HepG2 (cell line): Measurements from ENCODE around the gene AIF1. TPM values are rescaled to one million over a fixed set of nuclear protein-coding genes. Genes with fewer than 3 reads are reported as not detected.

Experiments
- CENPT ChIP-seq: sonication (generic); formaldehyde crosslinking; IDR thresholded peaks from 2 replicates; pipeline ENCODE4 v1.8.0; 2022; ENCODE audit warnings: low read depth, mild to moderate bottlenecking, moderate library complexity, missing genetic modification reagents
- HBP1 ChIP-seq: IDR thresholded peaks from 2 replicates; pipeline ENCODE4 v1.6.1; 2016; ENCODE audit warnings: low read depth, control low read depth
- HMGXB3 ChIP-seq: sonication (generic); formaldehyde crosslinking; IDR thresholded peaks from 2 replicates; pipeline ENCODE4 v1.4.0; 2020; ENCODE audit warnings: missing genetic modification reagents, borderline replicate concordance
- KDM4B ChIP-seq: sonication (generic); formaldehyde crosslinking; IDR thresholded peaks from 2 replicates; pipeline ENCODE4 v1.4.0; 2020; ENCODE audit warnings: missing genetic modification reagents
- MXD1 ChIP-seq: sonication (generic); formaldehyde crosslinking; IDR thresholded peaks from 2 replicates; pipeline ENCODE4 v1.4.0; 2020; ENCODE audit warnings: mild to moderate bottlenecking, missing genetic modification reagents
- NKX3-1 ChIP-seq: sonication (generic); formaldehyde crosslinking; IDR thresholded peaks from 2 replicates; pipeline ENCODE4 v1.5.0; 2020; ENCODE audit warnings: missing genetic modification reagents
- POLR2G ChIP-seq: fragments of 200-400 bp; formaldehyde crosslinking; IDR thresholded peaks from 2 replicates; pipeline ENCODE4 v1.6.1; 2018; ENCODE audit warnings: mild to moderate bottlenecking, low read depth, low read length, moderate library complexity
- RNF2 ChIP-seq: fragments of 450-650 bp; conservative IDR thresholded peaks from 2 replicates; pipeline ENCODE4 v1.6.1; 2016; ENCODE audit warnings: low read depth
- SRSF1 ChIP-seq: fragments of 200-400 bp; formaldehyde crosslinking; optimal IDR thresholded peaks from 2 replicates; pipeline ENCODE3; 2017; ENCODE audit warnings: mild to moderate bottlenecking, low read depth, low read length, moderate library complexity
- TCF7 ChIP-seq: sonication (generic); IDR thresholded peaks from 2 replicates; pipeline ENCODE4 v1.6.1; 2016; ENCODE audit warnings: antibody characterized with exemption, low read depth
- TFE3 ChIP-seq: IDR thresholded peaks from 2 replicates; pipeline ENCODE4 v1.6.1; 2016
- ZNF101 ChIP-seq: sonication (generic); formaldehyde crosslinking; IDR thresholded peaks from 2 replicates; pipeline ENCODE4 v1.4.0; 2020; ENCODE audit warnings: mild to moderate bottlenecking, low read depth, missing genetic modification reagents, borderline replicate concordance
- ZNF263 ChIP-seq: sonication (generic); formaldehyde crosslinking; IDR thresholded peaks from 2 replicates; pipeline ENCODE4 v1.4.0; 2020; ENCODE audit warnings: missing genetic modification reagents
- ZNF276 ChIP-seq: sonication (generic); formaldehyde crosslinking; IDR thresholded peaks from 2 replicates; pipeline ENCODE4 v1.4.0; 2020; ENCODE audit warnings: mild to moderate bottlenecking, low read depth, missing genetic modification reagents
- ZNF354B ChIP-seq: sonication (generic); formaldehyde crosslinking; IDR thresholded peaks from 2 replicates; pipeline ENCODE4 v1.8.0; 2022; ENCODE audit warnings: mild to moderate bottlenecking, missing genetic modification reagents
- ZNF549 ChIP-seq: sonication (generic); formaldehyde crosslinking; IDR thresholded peaks from 2 replicates; pipeline ENCODE4 v1.5.0; 2020; ENCODE audit warnings: missing genetic modification reagents
- ZNF557 ChIP-seq: sonication (generic); formaldehyde crosslinking; IDR thresholded peaks from 2 replicates; pipeline ENCODE4 v1.4.0; 2020; ENCODE audit warnings: missing genetic modification reagents
- ZNF83 ChIP-seq: sonication (generic); formaldehyde crosslinking; IDR thresholded peaks from 2 replicates; pipeline ENCODE4 v1.4.0; 2020; ENCODE audit warnings: missing genetic modification reagents, mild to moderate bottlenecking, borderline replicate concordance
- polyA plus RNA-seq, 8 experiments: library from polyadenylated mRNA; depleted of rRNA in 3 of 8; stranded (reverse) in 7 of 8; unstranded in 1 of 8; fragments of >200 nt; fragmentation: Illumina TruSeq in 4 of 8; extraction: Trizol in 4 of 8; gene quantifications; 2 replicates each; pipeline versions ENCODE4 v1.2.1 to v1.2.3, GENCODE V29; 2011 to 2016; ENCODE audit warnings: low read depth in 4 of 8, missing spikeins in 1 of 8, mixed read lengths in 1 of 8; ENCODE audit not compliant: insufficient read depth in 1 of 8
- total RNA-seq, 5 experiments: library from RNA; depleted of rRNA; stranded (reverse); fragments of >200 nt; fragmentation: Illumina TruSeq; extraction: Trizol; gene quantifications; 2 replicates each; pipeline ENCODE4 v1.2.3, GENCODE V29; 2016; ENCODE audit warnings: low read depth in 1 of 5

Gene AIF1
- total and polyA plus RNA-seq, 2 of the 13 experiments (the other 11 are each of a cell fraction or from before 2014, with no cell fraction given): 1.5 TPM; not detected in 1

GRCh38 chr6:31652925-31653724 lies 38.1 kb downstream of the AIF1 start (continued):
- TF ChIP-seq CENPT (CRISPR knock-in tag) (no peak), TFE3 (CRISPR knock-in tag) (peak; percentile 14; the same call in 1 of the 2 replicates), ZNF276 (CRISPR knock-in tag) (0 out of 2 replicates have a peak, but pooled peaks have one; percentile 52), SRSF1 (no peak), MXD1 (CRISPR knock-in tag) (no peak), TCF7 (0 out of 2 replicates have a peak, but pooled peaks have one; percentile 23), KDM4B (CRISPR knock-in tag) (no peak), HBP1 (CRISPR knock-in tag) (peak; percentile 16; the same call in 1 of the 2 replicates), RNF2 (no peak), ZNF549 (CRISPR knock-in tag) (no peak), NKX3-1 (CRISPR knock-in tag) (peak; percentile 44; the same call in 1 of the 2 replicates), ZNF83 (no peak), POLR2G (peak; percentile 93), ZNF101 (CRISPR knock-in tag) (no peak), HMGXB3 (CRISPR knock-in tag) (0 out of 2 replicates have a peak, but pooled peaks have one; percentile 5), ZNF263 (0 out of 2 replicates have a peak, but pooled peaks have one; percentile 6), ZNF557 (no peak), ZNF354B (CRISPR knock-in tag) (no peak)
